Activated naive CD8-positive, alpha-beta T cell treated with anti-CD3 and anti-CD28 coated beads for 36 hours (primary cell): Measurements from ENCODE around the gene YES1. TPM values are rescaled to one million over a fixed set of nuclear protein-coding genes. Genes with fewer than 3 reads are reported as not detected.

ENCODE experiments used
- DNase-seq: peaks from one replicate; pipeline ENCODE4 v3.0.0; 2021
- H3K27ac Mint-ChIP-seq: one replicate; pipeline ENCODE4 v1.8.0; 2022; ENCODE audit warnings: mild to moderate bottlenecking, moderate library complexity, mixed read lengths
- H3K27me3 Mint-ChIP-seq: one replicate; pipeline ENCODE4 v1.8.0; 2022; ENCODE audit warnings: mild to moderate bottlenecking, mixed read lengths
- H3K36me3 Mint-ChIP-seq: one replicate; pipeline ENCODE4 v1.8.0; 2021; ENCODE audit warnings: mild to moderate bottlenecking, mixed read lengths
- H3K4me1 Mint-ChIP-seq: one replicate; pipeline ENCODE4 v1.8.0; 2021; ENCODE audit warnings: mixed read lengths
- H3K4me3 Mint-ChIP-seq: one replicate; pipeline ENCODE4 v1.8.0; 2022; ENCODE audit warnings: mild to moderate bottlenecking, moderate library complexity, mixed read lengths
- H3K9me3 Mint-ChIP-seq: one replicate; pipeline ENCODE4 v1.8.0; 2022; ENCODE audit warnings: mixed read lengths
- total RNA-seq, 2 experiments: library from RNA; stranded (reverse); gene quantifications; one replicate each; pipeline ENCODE4 v1.2.3, GENCODE V29; 2021

Gene YES1
- total RNA-seq, result 10 to 100 TPM; 29.0 to 32.2 TPM

GRCh38 chr18:811892-812375, at the start of gene YES1:
TSS of gene YES1 (minus strand) at chr18:812242. CDS start at chr18:756827, 55,415 bp downstream.
- Mint-ChIP-seq H3K36me3 (peaks cover 25% of the 10 kb centered on the region), H3K4me1 (peaks cover 67% of the 10 kb centered on the region), H3K27ac (peak within 1 kb of the TSS; percentile 99), H3K27me3 (no peaks in the 10 kb centered on the region), H3K4me3 (peak within 1 kb of the TSS; percentile 95), H3K9me3 (peaks cover 1% of the 10 kb centered on the region)
- DNase-seq, result no peak

GRCh38 chr18:857986-858385, 45.9 kb upstream of the YES1 start:
- Mint-ChIP-seq H3K9me3 (no peaks in the 10 kb centered on the region), H3K27me3 (peaks cover 8% of the 10 kb centered on the region), H3K4me1 (no peaks in the 10 kb centered on the region), H3K27ac (no peak overlapping the region), H3K4me3 (no peak overlapping the region), H3K36me3 (no peaks in the 10 kb centered on the region)
- DNase-seq, result no peak

GRCh38 chr18:853471-853870, 41.4 kb upstream of the YES1 start:
- no peaks in the 10 kb centered on the region for H3K9me3 Mint-ChIP-seq
- H3K4me3 Mint-ChIP-seq, result no peak overlapping the region
- H3K27me3 Mint-ChIP-seq, result peaks cover 5% of the 10 kb centered on the region
- no peak for DNase-seq
- H3K4me1 Mint-ChIP-seq, result no peaks in the 10 kb centered on the region
- H3K27ac Mint-ChIP-seq, result no peak overlapping the region
- no peaks in the 10 kb centered on the region for H3K36me3 Mint-ChIP-seq

DNA sequence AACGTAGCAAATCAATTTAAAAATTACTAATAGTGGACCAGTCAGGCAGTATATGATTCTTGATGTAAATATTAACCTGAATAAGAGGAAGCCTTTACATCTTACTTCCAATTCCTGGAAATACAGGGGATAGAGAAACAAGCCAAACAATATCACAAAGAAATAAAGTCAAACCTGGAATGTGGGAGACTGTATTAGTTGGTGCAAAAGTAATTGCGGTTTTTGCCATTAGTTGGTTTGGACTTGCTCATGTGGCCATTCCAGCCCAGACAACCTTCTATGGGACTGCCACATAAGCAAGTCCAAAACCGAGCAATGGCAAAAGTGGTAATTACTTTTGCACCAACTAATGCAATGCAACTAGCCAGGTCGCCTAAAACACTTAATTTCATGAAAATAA, 38.9 kb upstream of the YES1 start:
- no peaks in the 10 kb centered on the region for H3K36me3 Mint-ChIP-seq
- H3K4me3 Mint-ChIP-seq, result no peak overlapping the region
- no peak overlapping the region for H3K27ac Mint-ChIP-seq
- DNase-seq, result no peak
- peaks cover 5% of the 10 kb centered on the region for H3K27me3 Mint-ChIP-seq
- H3K9me3 Mint-ChIP-seq, result no peaks in the 10 kb centered on the region
- no peaks in the 10 kb centered on the region for H3K4me1 Mint-ChIP-seq

DNA sequence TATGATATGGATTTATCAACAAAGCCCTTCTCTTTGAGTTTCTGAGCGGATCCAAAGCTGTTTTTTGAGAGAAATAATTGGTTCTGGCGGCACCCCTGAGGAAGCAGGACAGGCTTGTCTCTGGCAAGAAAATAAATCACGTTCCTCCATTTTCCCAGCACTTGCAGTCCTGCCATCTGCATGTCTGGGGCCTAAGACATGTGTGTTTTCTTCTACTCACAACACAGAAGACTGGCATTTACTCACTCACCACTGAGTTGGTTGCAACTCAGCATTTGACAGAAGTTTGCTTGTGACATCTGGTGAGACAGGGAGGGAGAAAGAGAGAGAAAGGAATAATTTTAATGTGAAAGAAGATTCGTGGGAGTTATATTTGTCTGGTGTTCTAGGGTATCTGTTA, 37.0 kb upstream of the YES1 start:
- Mint-ChIP-seq H3K4me3 (no peak overlapping the region), H3K9me3 (no peaks in the 10 kb centered on the region), H3K27me3 (peaks cover 5% of the 10 kb centered on the region), H3K36me3 (no peaks in the 10 kb centered on the region), H3K27ac (no peak overlapping the region), H3K4me1 (no peaks in the 10 kb centered on the region)
- DNase-seq, result no peak

- DNase-seq, result no peak
- H3K27me3 Mint-ChIP-seq, result peaks cover 5% of the 10 kb centered on the region
- no peaks in the 10 kb centered on the region for H3K4me1 Mint-ChIP-seq
- no peaks in the 10 kb centered on the region for H3K9me3 Mint-ChIP-seq
- no peak overlapping the region for H3K27ac Mint-ChIP-seq
- no peaks in the 10 kb centered on the region for H3K36me3 Mint-ChIP-seq
- no peak overlapping the region for H3K4me3 Mint-ChIP-seq
Measured at GRCh38 chr18:848062-848861, 36.2 kb upstream of the YES1 start.

DNA sequence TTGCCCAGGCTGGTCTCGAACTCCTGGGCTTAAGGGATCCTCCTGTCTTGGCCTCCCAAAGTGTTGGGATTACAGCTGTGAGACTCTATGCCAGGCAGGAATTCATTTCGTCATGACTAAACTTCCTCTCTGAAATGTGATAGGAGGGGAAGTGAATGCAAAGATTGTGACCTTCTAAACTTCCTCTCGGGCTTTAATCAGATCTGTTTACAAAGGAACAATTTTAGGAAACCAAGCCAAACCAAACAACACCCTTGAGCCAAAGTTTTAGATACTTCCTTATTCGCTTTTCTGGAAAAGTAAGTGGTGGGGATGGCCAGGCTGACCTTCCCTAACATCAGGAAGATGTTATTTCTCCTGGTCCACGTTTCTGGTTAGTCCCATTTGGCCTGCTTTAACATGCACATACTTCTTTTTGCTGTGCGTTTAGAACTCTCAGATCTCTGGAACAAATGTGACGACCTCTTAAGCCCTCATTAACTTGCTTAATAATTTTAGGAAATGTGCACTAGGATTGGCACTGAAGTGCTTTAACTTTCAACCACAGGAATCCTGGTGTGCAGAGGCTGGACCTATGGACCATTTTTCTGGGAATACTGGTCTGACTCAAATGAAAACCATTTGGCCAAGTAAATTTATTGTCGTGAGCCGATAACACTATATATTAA, 33.2 kb upstream of the YES1 start:
- Mint-ChIP-seq H3K27ac (no peak overlapping the region), H3K4me3 (no peak overlapping the region), H3K27me3 (no peaks in the 10 kb centered on the region), H3K9me3 (no peaks in the 10 kb centered on the region), H3K4me1 (no peaks in the 10 kb centered on the region), H3K36me3 (no peaks in the 10 kb centered on the region)
- no peak for DNase-seq

- Mint-ChIP-seq H3K4me1 (peaks cover 8% of the 10 kb centered on the region), H3K36me3 (no peaks in the 10 kb centered on the region), H3K27ac (no peak overlapping the region), H3K4me3 (no peak overlapping the region), H3K27me3 (no peaks in the 10 kb centered on the region), H3K9me3 (no peaks in the 10 kb centered on the region)
- DNase-seq, result no peak
Measured at GRCh38 chr18:841647-842370, 29.8 kb upstream of the YES1 start.

- H3K9me3 Mint-ChIP-seq, result no peaks in the 10 kb centered on the region
- no peak overlapping the region for H3K27ac Mint-ChIP-seq
- DNase-seq, result no peak
- H3K36me3 Mint-ChIP-seq, result no peaks in the 10 kb centered on the region
- peaks cover 8% of the 10 kb centered on the region for H3K4me1 Mint-ChIP-seq
- no peak overlapping the region for H3K4me3 Mint-ChIP-seq
- H3K27me3 Mint-ChIP-seq, result no peaks in the 10 kb centered on the region
Measured at GRCh38 chr18:840516-840915, 28.5 kb upstream of the YES1 start.

GRCh38 chr18:840023-840408, 28.0 kb upstream of the YES1 start:
- Mint-ChIP-seq H3K36me3 (no peaks in the 10 kb centered on the region), H3K4me1 (peaks cover 8% of the 10 kb centered on the region), H3K27me3 (no peaks in the 10 kb centered on the region), H3K9me3 (no peaks in the 10 kb centered on the region), H3K4me3 (no peak overlapping the region), H3K27ac (no peak overlapping the region)
- no peak for DNase-seq

- Mint-ChIP-seq H3K4me3 (no peak overlapping the region), H3K4me1 (peaks cover 8% of the 10 kb centered on the region), H3K27ac (no peak overlapping the region), H3K27me3 (no peaks in the 10 kb centered on the region), H3K9me3 (no peaks in the 10 kb centered on the region), H3K36me3 (no peaks in the 10 kb centered on the region)
- DNase-seq, result peak; percentile 79
Measured at GRCh38 chr18:839224-840022, 27.4 kb upstream of the YES1 start.

GRCh38 chr18:837922-838321, 25.9 kb upstream of the YES1 start:
- H3K9me3 Mint-ChIP-seq, result no peaks in the 10 kb centered on the region
- peaks cover 8% of the 10 kb centered on the region for H3K4me1 Mint-ChIP-seq
- H3K36me3 Mint-ChIP-seq, result no peaks in the 10 kb centered on the region
- H3K4me3 Mint-ChIP-seq, result no peak overlapping the region
- no peak overlapping the region for H3K27ac Mint-ChIP-seq
- no peaks in the 10 kb centered on the region for H3K27me3 Mint-ChIP-seq
- DNase-seq, result no peak

DNA sequence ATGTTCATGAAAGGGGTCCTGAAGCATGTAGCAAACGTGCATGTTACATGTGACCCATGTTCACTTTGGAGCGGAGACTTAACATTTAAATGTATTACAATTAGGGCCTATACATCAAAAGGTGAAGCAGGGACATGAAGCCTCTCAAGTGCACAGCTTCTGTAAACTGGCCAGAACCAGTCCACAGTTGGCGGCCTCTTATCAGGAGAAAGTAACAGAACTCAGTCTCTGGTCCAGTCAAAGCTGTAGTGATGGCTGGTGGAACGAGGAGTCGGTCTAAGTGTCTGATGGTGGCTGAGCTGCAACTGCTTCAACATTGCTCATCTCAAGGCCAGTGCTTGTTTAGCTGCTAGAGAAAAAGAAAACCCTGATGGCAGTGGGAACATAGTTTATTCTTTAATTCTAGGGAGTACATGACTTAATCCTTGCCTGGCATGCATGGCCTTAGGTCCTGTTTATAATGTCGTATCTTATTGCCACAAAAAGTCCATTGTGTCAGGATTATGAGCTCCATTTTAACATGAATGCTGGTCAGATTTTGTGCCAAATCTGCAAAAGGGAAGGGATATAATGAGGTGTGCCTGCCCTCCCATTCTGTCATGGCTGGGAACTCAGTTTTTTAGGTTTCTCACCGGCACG, 22.2 kb upstream of the YES1 start:
- Mint-ChIP-seq H3K4me1 (peaks cover 28% of the 10 kb centered on the region), H3K4me3 (no peak overlapping the region), H3K27ac (no peak overlapping the region), H3K36me3 (no peaks in the 10 kb centered on the region), H3K9me3 (no peaks in the 10 kb centered on the region), H3K27me3 (peaks cover 2% of the 10 kb centered on the region)
- DNase-seq, result no peak

- no peak overlapping the region for H3K27ac Mint-ChIP-seq
- peaks cover 24% of the 10 kb centered on the region for H3K4me1 Mint-ChIP-seq
- H3K9me3 Mint-ChIP-seq, result no peaks in the 10 kb centered on the region
- no peaks in the 10 kb centered on the region for H3K36me3 Mint-ChIP-seq
- H3K4me3 Mint-ChIP-seq, result no peak overlapping the region
- H3K27me3 Mint-ChIP-seq, result peaks cover 2% of the 10 kb centered on the region
- DNase-seq, result no peak
Measured at GRCh38 chr18:833197-833596, 21.2 kb upstream of the YES1 start.
